Glutamatergic neuron (in vitro differentiated cells): ENCODE data around the gene APOBEC2. TPM values are rescaled to one million over a fixed set of nuclear protein-coding genes. Genes with fewer than 3 reads are reported as not detected.

Experiments
- DNase-seq: peaks from one replicate; pipeline ENCODE4 v3.0.0; 2022
- H3K27ac Mint-ChIP-seq: one replicate; pipeline ENCODE4 v1.8.0; 2020; ENCODE audit warnings: mild to moderate bottlenecking, mixed read lengths, inconsistent platforms; ENCODE audit not compliant: unreplicated experiment
- H3K27me3 Mint-ChIP-seq: one replicate; pipeline ENCODE4 v1.8.0; 2020; ENCODE audit warnings: mild to moderate bottlenecking, moderate library complexity, mixed read lengths, inconsistent platforms; ENCODE audit not compliant: unreplicated experiment
- H3K36me3 Mint-ChIP-seq: one replicate; pipeline ENCODE4 v1.8.0; 2020; ENCODE audit warnings: mild to moderate bottlenecking, mixed read lengths, inconsistent platforms; ENCODE audit not compliant: unreplicated experiment
- H3K4me1 Mint-ChIP-seq: one replicate; pipeline ENCODE4 v1.8.0; 2020; ENCODE audit warnings: mild to moderate bottlenecking, low read depth, mixed read lengths, inconsistent platforms; ENCODE audit not compliant: unreplicated experiment
- H3K4me3 Mint-ChIP-seq: one replicate; pipeline ENCODE4 v1.8.0; 2020; ENCODE audit warnings: mild to moderate bottlenecking, mixed read lengths, inconsistent platforms; ENCODE audit not compliant: unreplicated experiment
- H3K9me3 Mint-ChIP-seq: one replicate; pipeline ENCODE4 v1.8.0; 2020; ENCODE audit warnings: mild to moderate bottlenecking, moderate library complexity, mixed read lengths, inconsistent platforms; ENCODE audit not compliant: unreplicated experiment
- CTCF ChIP-seq: fragments of 200-600 bp; sonication (generic); IDR thresholded peaks from one replicate; pipeline ENCODE4 v1.5.0; 2021; ENCODE audit not compliant: partially characterized antibody, unreplicated experiment
- total RNA-seq: library from RNA; stranded (reverse); fragmentation: NEBNext Ultra II Directional; extraction: Animal tissue kit (Norgen Biotek cat#: 25700); gene quantifications from one replicate; pipeline ENCODE4 v1.2.1, GENCODE V29; 2021; ENCODE audit not compliant: unreplicated experiment

The APOBEC2 gene
- total RNA-seq, 1 donor from 2014 or later: 0.61 TPM

DNA sequence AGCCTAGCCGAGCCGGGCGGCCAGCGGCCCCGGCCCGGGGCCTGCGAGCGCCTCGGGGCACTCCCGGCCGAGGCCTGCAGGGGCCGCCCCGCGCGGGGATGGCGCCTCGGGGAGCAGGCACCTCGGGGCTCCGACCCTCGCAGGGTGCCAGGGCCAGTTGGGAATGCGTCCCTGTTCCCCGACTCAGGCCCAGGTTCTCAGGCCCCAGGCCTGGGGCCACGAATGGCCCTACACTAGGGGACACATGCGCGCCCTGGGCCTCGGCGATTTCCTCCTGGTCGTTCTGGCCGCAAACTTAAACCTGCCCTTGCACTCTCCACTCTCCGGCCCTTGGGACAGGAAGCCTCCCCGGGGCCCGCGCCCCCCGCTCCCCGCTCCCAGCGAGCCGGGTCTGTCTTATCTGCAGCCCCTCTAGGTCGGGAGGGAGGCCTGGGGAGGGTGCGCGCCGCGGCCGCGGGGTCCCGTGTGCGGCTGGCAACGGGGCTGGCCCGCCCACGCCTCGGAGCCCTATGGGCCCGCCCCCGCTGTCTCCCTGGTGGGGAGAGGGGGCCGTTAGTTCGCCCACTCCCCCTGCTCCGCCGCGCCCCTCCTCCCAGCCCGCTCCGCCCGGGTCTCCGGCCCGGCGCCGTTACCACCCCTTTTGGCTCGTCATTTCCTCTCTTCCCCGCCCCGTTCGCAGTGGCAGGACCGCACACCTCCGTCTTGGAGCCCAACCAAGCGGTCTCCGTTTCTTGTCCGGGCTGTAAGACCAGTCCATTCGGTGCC is 20.4 kb downstream of the APOBEC2 start:
- Mint-ChIP-seq H3K36me3 (peaks cover 4% of the 10 kb centered on the region), H3K9me3 (peaks cover 13% of the 10 kb centered on the region), H3K27ac (peak overlapping the region; percentile 96), H3K4me3 (peak overlapping the region; percentile 97), H3K4me1 (peaks cover 31% of the 10 kb centered on the region), H3K27me3 (peaks cover 11% of the 10 kb centered on the region)
- DNase-seq: peak; percentile 89
- TF ChIP-seq CTCF: peak; percentile 72

GRCh38 chr6:41073968-41074691 is 21.1 kb downstream of the APOBEC2 start:
- Mint-ChIP-seq H3K4me1 (peaks cover 36% of the 10 kb centered on the region), H3K36me3 (peaks cover 4% of the 10 kb centered on the region), H3K4me3 (peak overlapping the region; percentile 97), H3K9me3 (peaks cover 13% of the 10 kb centered on the region), H3K27me3 (peaks cover 11% of the 10 kb centered on the region), H3K27ac (peak overlapping the region; percentile 96)
- DNase-seq: no peak
- no peak for TF ChIP-seq CTCF

DNA sequence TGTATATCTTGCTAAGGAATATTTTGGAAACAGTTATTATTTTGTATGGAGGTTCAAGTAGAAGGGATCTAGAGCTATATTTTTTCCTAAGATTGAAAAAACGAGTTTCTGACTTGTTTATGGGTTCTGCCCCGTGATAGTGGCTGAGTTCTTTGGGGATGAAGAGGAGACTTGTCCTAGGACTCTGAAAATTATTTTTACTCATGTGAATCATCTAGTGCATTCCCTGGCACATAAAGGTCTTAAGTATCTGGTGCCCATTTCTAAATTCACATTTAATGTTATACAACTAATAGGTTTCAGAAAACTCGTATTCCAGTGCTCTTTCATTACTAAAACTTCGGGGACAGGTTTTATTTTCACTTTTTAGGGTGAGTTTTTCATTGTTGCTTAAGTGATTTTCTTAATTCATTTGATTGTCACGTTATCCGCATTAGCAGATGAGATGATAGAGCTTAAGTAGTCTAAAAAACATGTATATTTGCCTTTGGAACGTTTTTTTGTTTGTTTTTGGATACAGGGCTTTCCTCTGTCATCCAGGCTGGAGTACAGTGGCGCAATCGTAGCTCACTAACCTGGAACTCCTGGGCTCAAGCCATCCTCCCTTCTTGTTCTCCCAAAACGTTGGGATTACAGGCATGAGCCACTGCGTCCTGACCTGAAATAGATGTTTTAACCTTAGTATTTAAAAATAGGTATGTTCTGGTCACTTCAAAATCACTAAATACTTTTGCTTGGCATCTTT is 21.9 kb downstream of the APOBEC2 start:
- H3K27ac Mint-ChIP-seq: no peak overlapping the region
- H3K27me3 Mint-ChIP-seq: peaks cover 11% of the 10 kb centered on the region
- H3K4me3 Mint-ChIP-seq: peak overlapping the region; percentile 97
- DNase-seq: no peak
- no peak for TF ChIP-seq CTCF
- H3K9me3 Mint-ChIP-seq: peaks cover 13% of the 10 kb centered on the region
- H3K36me3 Mint-ChIP-seq: peaks cover 4% of the 10 kb centered on the region
- peaks cover 32% of the 10 kb centered on the region for H3K4me1 Mint-ChIP-seq

DNA sequence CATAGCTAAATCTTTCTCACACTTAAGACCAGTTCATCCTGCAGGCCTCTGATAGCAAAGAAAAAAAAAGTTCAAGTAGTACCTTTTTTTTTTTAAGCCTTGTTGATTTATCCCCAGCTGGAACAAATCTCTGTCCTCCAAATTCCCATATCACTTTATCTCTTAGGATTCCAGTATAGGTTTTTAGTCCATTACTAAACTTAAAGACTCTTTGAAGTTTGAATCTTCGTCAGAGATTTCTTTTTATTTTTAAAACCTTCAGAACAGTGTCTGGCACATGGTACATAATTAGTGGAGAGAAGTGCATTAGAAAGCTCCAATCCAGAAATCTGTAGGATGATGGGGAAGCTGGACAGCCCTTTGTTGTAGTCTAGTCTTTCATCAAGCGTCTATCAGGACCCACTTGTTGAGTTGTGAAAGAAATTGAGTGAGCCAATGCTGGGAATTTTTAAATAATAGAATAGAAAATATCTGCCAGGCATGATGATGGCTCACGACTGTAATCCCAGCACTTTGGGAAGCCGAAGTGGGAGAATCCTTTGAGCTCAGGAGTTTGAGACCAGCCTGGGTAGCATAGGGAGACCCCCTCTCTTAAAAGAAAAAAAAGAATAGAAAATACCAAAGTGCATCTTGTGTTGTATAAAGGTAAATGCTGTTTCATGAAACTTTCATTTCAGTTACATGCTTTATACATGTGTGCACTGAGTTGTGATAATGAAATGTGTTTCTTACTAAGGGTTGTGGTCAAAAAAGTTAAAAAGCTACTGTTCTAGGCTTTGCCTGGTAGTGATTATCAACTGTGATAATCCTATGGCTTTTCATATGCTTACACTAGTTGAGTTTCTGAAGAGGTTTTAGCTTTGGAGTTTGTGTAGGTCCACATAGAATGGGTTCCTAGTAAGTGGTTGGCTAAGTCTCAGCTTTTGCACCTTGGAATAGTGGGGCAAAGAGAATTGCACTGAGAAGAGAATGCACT is 22.9 kb downstream of the APOBEC2 start:
- Mint-ChIP-seq H3K9me3 (peaks cover 13% of the 10 kb centered on the region), H3K27me3 (peaks cover 11% of the 10 kb centered on the region), H3K4me3 (peak overlapping the region; percentile 51), H3K36me3 (peaks cover 4% of the 10 kb centered on the region), H3K27ac (no peak overlapping the region), H3K4me1 (peaks cover 28% of the 10 kb centered on the region)
- no peak for DNase-seq
- TF ChIP-seq CTCF: no peak
